GM12872 (cell line): ENCODE measurements around the gene STAG3.

ENCODE experiments used
- TF ChIP-seq, protein P1 (sequence below): IDR thresholded peaks from 3 replicates; pipeline ENCODE4 v1.5.1; 2011; ENCODE audit warnings: low read depth, mild to moderate bottlenecking, low read length, moderate library complexity; ENCODE audit not compliant: insufficient read depth

The STAG3 gene

DNA sequence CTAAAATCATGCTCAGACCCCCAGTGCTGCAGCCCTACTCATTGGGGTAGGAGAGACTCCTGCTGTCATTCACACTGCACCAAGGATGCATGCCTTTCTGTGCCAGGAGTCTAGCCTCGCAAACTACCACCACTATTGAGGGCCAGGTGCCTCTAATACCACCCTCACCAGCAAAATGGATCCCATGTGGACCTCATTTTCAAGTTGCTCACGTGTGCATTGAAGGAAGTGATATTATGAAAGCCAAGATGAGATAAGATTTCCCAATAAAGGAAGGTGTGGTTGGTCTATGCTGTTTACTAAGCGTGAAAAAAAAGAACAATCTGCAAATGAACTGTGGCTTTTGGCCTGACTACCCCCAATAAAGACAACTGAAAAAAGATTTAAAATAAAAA lies 36.2 kb upstream of the STAG3 start:
- TF ChIP-seq, protein P1, sequence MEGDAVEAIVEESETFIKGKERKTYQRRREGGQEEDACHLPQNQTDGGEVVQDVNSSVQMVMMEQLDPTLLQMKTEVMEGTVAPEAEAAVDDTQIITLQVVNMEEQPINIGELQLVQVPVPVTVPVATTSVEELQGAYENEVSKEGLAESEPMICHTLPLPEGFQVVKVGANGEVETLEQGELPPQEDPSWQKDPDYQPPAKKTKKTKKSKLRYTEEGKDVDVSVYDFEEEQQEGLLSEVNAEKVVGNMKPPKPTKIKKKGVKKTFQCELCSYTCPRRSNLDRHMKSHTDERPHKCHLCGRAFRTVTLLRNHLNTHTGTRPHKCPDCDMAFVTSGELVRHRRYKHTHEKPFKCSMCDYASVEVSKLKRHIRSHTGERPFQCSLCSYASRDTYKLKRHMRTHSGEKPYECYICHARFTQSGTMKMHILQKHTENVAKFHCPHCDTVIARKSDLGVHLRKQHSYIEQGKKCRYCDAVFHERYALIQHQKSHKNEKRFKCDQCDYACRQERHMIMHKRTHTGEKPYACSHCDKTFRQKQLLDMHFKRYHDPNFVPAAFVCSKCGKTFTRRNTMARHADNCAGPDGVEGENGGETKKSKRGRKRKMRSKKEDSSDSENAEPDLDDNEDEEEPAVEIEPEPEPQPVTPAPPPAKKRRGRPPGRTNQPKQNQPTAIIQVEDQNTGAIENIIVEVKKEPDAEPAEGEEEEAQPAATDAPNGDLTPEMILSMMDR = no peak

DNA sequence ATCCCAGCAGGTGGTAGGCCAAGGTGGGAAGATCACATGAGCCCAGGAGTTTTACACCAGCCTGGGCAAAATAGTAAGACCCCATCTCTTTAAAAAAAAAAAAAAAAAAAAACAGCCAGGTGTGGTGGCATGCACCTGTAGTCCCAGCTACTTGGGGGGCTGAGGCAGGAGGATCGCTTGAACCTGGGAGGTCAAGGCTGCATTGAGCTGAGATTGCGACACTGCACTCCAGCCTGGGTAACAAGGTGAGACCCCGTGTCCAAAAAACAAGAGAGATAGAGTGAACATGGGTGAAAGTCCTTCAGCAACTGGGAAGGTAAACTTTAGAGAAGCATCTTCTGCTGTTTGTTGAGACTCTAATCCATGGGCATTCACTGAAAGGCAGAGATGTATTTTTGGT lies 35.3 kb upstream of the STAG3 start:
- TF ChIP-seq, protein P1 = no peak

- TF ChIP-seq, protein P1 = no peak
Measured at GRCh38 chr7:100147278-100147677, 30.4 kb upstream of the STAG3 start.

GRCh38 chr7:100148225-100148558 lies 29.5 kb upstream of the STAG3 start:
- TF ChIP-seq, protein P1 = no peak

- TF ChIP-seq, protein P1 = no peak
Measured at GRCh38 chr7:100148559-100149328, 29.0 kb upstream of the STAG3 start, which contains the start of gene LAMTOR4. Gene LAMTOR4 (plus strand): TSS chr7:100148918. CDS start chr7:100148973, 55 bp downstream.

DNA sequence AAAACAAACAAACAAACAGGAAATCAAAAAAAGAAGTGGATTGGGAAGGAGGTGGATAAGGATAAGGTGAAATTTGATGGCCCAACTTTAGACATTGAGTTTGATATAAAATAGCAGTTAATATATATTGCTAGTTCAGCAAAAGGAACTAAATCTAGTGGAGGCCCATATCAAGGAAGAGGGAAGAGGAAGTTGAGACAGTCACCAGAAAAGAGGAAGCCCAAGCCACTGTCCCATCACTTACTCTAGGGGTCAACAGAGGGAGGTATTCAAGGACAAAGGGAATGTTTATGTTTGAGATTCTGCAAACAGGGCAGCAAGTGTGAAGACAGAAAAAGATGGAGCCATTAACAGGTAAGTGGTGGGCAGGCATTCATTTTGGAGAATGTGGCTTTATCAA lies 25.3 kb upstream of the STAG3 start:
- TF ChIP-seq, protein P1 = no peak

DNA sequence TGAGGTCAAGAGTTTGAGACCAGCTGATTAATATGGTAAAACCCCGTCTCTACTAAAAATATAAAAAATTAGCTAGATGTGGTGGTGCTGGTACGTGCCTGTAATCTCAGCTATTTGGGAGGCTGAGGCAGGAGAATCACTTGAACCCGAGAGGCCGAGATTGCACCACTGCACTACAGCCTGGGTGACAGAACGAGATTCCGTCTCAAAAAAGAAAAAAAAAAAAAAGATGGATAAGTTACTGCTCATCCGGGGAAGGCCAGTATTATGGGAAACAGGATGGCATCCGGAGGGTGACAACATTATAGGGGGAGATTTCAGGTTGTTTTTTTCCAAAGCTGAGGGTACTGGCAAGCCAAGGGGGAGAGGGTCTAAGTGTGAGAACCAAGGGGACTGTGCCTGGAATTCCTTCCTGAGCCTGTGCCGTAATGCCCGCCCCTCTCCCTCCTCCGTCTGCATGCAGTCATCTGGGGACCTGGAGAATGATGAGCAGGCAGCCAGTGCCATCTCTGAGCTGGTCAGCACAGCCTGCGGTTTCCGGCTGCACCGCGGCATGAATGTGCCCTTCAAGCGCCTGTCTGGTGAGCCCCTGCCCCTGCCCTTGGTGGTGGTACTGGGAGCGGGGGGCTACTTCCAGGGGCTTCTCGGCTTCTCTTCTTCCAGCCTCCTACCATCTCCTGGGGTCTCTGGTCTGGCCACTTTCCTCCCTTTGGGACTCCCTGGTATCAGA lies 24.6 kb upstream of the STAG3 start:
- TF ChIP-seq, protein P1 = no peak
